NCI-H2196 treated with DMSO at 0.1 percent for 48 hours (cell line): Measurements from ENCODE around the gene SLC25A51.

Experiments
- DNase-seq: peaks from one replicate; lab custom pipeline; 2025; ENCODE audit not compliant: unreplicated experiment; lab: John Stamatoyannopoulos, UW

SLC25A51 gene

GRCh38 chr9:37937366-37937765 lies 33.4 kb upstream of the SLC25A51 start:
- DNase-seq: no peak

- no peak for DNase-seq
These were observed 33.0 kb upstream of the SLC25A51 start for GRCh38 chr9:37936965-37937364.

GRCh38 chr9:37936376-37936775 lies 32.4 kb upstream of the SLC25A51 start:
- DNase-seq: no peak

DNA sequence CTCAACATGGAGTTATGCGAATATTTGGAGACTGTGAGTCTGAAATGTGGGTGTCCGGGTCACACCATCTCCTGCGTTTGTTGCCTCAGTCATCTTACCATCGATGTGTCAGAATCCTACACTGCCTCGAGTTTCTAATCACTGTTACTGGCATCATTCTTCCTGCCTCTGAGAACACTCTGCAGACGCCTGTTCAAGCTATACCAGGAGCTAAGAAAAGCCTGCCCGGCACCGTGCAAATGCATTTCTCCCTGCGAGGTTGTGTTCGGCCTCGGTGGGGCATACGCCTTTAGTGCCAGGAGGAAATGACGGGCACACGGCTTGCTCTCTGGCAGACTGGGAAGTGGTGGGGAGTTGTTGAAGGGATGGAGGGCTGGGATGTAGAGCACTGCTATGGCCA lies 31.2 kb upstream of the SLC25A51 start:
- DNase-seq: no peak

GRCh38 chr9:37931592-37931991 lies 27.7 kb upstream of the SLC25A51 start:
- no peak for DNase-seq

- no peak for DNase-seq
These were observed 25.5 kb upstream of the SLC25A51 start for GRCh38 chr9:37929441-37929895.

GRCh38 chr9:37928552-37929430 lies 24.9 kb upstream of the SLC25A51 start:
- DNase-seq: no peak

DNA sequence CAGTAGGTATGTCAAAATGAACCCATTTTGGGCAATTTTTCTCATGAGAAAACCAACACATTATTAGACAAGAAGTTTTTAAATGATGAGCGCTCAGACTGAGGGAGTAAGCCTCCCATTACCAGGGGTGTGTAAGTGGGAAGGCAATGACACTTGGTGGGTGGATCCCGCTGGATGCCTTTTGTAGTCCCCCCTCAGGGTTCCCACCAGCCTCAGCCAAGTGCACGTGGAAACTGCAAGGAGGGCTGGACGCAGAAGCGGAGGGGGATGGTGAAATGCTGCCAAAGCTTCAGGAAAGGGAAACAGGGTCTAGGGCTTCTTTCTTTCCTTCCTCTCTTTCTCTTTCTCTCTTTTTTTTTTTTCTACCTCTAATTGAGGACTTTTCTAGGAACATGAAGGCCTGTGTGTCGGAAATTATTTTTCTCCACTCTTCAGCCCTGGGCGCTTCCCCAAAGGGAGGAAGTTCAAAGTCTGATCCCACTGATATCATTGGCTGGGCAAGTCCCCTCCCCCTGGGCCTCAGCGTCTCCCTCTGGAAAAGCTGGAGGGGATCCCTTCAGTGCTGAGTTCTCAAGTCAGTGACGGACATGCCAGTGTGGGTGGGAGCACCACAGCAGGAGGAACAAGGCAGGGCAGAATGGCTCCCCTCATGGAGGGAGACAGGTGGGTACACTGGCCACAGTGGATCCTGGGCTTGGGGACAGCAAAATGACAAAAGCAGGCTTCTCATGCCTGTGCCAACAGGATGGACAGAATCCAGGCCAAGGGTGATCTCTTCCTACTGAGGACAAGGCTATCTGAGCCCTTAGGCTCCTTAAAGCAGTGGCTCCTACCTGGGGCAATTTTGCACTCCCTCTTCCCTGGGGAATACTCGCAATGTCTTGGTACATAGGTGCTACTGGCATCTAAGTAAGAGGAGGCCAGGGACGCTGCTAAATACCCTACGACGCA lies 23.9 kb upstream of the SLC25A51 start:
- no peak for DNase-seq

GRCh38 chr9:37927132-37927531 lies 23.2 kb upstream of the SLC25A51 start:
- DNase-seq: no peak

DNA sequence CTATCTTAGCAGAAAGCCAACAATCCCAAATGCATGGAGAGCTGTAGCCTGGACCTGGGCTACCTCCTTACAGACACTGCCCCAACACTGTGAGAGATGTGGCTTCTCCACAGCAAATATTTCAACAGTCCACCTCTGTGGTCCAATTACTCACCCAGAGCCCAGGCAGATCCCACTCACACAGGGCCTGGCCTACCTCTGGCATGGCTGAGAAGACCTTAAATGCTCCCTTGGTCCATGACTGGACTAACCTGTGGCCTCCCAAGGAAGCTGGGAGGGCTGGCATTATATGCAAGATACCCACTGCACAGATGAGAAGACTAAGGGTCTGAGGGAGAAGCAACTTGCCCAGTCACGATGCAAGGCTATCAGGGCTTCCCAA lies 22.8 kb upstream of the SLC25A51 start:
- no peak for DNase-seq

GRCh38 chr9:37925786-37926736 lies 22.1 kb upstream of the SLC25A51 start:
- no peak for DNase-seq

DNA sequence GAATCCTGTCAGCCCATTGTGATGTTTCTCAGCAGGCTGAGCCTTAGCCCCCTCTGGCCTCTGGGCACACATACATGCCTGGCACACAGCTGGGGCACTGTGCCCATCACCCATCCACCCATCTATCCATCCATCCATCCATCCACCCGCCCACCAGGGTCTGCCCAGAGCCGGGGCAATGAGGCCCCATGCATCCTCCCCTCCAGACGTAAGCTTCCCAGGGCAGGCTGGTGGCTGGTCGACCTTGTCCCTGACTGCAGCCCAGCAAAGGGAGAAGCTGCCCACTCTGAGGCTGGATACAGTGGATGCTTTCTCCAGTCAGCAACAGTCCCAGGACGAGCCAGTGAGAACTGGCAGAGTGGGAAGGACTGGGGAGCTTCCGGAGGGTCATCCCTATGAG lies 21.1 kb upstream of the SLC25A51 start:
- no peak for DNase-seq

DNA sequence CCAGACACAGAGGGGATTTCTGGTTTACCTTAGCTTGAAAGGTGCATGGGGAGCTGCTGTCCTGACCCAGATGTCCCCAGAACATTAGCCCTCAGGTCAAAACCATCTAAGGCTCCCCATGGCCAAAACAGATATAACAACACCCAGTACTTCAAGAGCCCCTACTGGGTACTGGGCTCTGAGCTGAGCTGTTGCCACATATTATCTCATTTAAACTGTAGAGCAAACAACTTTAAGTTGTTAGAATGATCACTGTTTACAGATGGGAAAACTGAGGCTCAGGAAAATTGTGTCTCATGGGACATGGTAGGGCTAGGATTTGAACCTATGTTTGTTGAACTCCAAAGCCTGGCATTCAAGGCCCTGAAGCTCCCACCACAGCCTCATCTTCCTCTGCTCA lies 20.6 kb upstream of the SLC25A51 start:
- DNase-seq: no peak

DNA sequence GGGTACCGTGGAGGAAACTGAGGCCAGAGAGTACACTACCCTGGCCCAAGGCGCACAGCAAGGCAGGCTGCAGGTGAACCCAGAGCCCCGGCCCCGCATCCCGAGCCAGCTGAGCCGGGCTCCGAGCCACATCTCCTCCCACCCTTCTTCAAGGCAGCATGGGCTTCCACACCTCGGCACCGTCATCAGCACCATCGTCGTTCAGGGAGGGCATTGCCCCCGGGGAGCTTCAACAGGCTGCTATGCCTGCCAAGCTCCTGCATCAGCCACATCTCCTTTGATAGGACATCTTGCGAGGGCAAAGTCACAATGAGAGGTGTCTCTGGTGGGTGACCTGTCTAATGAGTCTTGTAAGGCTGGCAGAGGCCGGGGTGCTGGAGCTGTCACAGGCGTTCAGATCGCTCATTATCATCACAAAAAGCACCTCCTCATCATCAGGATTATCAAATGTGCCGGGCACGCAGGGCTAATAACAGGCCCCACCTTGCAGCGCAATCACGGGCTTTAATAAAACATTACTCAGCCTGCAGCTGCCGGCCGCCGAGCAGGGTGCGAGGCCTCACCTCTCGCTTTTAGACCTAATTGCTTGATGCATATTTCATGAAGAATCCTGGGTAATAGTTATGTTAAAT lies 20.0 kb upstream of the SLC25A51 start:
- no peak for DNase-seq

- DNase-seq: no peak
These were observed 19.3 kb upstream of the SLC25A51 start for GRCh38 chr9:37923118-37923795.

DNA sequence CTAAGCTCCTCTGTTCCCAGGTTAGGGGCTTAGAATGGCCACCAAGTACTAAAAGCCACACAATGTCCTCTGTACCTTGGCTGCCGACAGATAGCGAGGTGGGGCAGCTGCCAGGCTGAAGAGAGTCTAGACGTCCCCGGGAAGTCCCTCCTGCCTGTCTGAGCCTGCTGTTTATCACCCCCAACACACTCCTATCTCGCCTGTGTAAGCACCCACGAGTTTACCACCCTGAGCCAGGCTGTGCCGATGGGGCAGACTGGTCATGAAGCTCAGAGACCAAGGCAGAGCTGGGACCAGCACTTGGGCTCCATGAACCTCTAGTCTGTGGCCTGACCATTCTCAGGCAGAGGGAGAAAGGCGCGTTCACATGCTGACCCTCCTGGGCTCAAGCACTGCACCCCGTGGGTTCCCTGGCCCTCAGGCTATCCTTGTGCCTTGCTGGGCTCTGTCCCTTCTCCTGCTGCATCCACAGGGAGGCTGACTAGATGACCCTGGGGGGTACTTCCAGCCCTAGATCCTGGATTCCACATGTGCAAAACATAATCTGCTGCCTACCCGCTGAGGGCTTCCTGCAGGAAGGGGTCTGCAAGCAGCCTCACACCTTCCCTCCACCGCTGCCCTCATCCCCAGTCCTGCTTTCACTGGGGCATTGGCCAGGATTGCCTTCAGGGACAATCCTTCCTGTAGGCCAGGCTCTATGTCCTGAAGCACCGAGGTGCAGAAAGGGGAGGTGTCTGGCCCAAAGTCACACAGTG lies 18.6 kb upstream of the SLC25A51 start:
- no peak for DNase-seq

GRCh38 chr9:37921546-37922300 lies 17.8 kb upstream of the SLC25A51 start:
- DNase-seq: no peak

DNA sequence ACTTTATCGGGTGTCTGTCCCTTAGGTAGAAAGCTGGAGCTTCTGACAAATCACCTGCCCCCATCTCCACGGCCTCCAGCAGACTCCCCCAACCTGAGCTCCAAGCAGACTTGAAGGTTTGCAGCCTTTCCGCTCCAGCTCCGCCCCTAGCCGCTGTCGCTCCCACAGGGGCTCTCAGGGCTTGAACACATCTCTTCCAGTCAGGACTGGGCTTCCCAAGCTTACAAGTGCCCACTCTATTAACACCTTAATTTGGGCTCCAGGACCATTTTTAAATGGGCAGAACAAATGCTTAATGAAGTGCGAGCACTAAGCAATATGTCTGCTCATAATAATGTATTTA lies 17.2 kb upstream of the SLC25A51 start:
- DNase-seq: no peak
